Activated T-cell treated with anti-CD3 and anti-CD28 coated beads, Interleukin-2, amount 50 U/mL, for 4 hours (primary cell): Measurements from ENCODE around the gene OSTN. TPM values are rescaled to one million over a fixed set of nuclear protein-coding genes. Genes with fewer than 3 reads are reported as not detected.
"Not testable (repeated sequence)": the region's sequence is repeated elsewhere in the genome, so short reads cannot be mapped to it uniquely, and the experiment has no call there.

Experiments
- ATAC-seq, 2 donors: fragments of 200-7000 bp; cut with Tn5 transposase; one replicate each; pipeline ENCODE4 v1.10.0; 2021
- DNase-seq: peaks from one replicate; pipeline ENCODE4 v3.0.0-alpha.2; 2020
- H3K27me3 Mint-ChIP-seq: one replicate; pipeline ENCODE4 v1.8.0; 2021; ENCODE audit warnings: low read depth, mixed read lengths
- H3K36me3 Mint-ChIP-seq: one replicate; pipeline ENCODE4 v1.8.0; 2022; ENCODE audit warnings: mixed read lengths; ENCODE audit not compliant: insufficient read depth
- H3K4me1 Mint-ChIP-seq: one replicate; pipeline ENCODE4 v1.8.0; 2021; ENCODE audit warnings: low read depth, mixed read lengths
- H3K4me3 Mint-ChIP-seq: one replicate; pipeline ENCODE4 v1.8.0; 2021; ENCODE audit warnings: mild to moderate bottlenecking, moderate library complexity, mixed read lengths
- H3K9me3 Mint-ChIP-seq: one replicate; pipeline ENCODE4 v1.8.0; 2021; ENCODE audit warnings: mixed read lengths
- total RNA-seq, 3 donors: library from RNA; stranded (reverse); gene quantifications; one replicate each; pipeline ENCODE4 v1.2.1, GENCODE V29; 2021

Gene OSTN
- total RNA-seq, 3 donors from 2014 or later, result not detected

DNA sequence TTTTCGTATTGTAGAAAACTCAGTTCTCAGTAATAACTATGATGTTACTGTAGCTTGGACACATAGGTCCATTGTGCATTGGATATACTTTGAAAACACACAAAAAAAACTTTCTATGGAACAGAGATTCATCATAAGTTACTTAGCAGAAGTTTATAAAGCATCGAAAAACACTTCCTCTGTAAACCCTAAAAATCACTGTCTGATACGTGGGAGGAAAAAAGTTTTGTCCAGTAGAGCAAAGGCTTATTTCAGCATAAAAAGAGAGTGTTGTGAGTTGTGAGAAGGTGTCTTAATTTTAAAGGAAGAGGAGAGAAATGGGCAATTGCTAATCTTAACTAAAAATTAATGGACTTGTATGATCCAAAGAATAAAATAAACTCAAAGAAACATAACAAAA lies 64.8 kb downstream of the OSTN start:
- no peaks in the 10 kb centered on the region for H3K9me3 Mint-ChIP-seq
- no peak for DNase-seq
- H3K4me1 Mint-ChIP-seq, result no peaks in the 10 kb centered on the region
- ATAC-seq, result no peak
- no peaks in the 10 kb centered on the region for H3K27me3 Mint-ChIP-seq
- no peak overlapping the region for H3K4me3 Mint-ChIP-seq
- no peaks in the 10 kb centered on the region for H3K36me3 Mint-ChIP-seq

- Mint-ChIP-seq H3K9me3 (peaks cover 7% of the 10 kb centered on the region), H3K4me1 (no peaks in the 10 kb centered on the region), H3K27me3 (no peaks in the 10 kb centered on the region), H3K4me3 (no peak overlapping the region), H3K36me3 (no peaks in the 10 kb centered on the region)
- ATAC-seq, result no peak
- no peak for DNase-seq
Observed at GRCh38 chr3:191268737-191269136, 69.7 kb downstream of the OSTN start.

GRCh38 chr3:191269289-191270085 lies 70.4 kb downstream of the OSTN start:
- Mint-ChIP-seq H3K4me3 (no peak overlapping the region), H3K27me3 (no peaks in the 10 kb centered on the region), H3K4me1 (no peaks in the 10 kb centered on the region), H3K36me3 (no peaks in the 10 kb centered on the region), H3K9me3 (peaks cover 7% of the 10 kb centered on the region)
- DNase-seq (no peak), ATAC-seq (no peak)

GRCh38 chr3:191275244-191275643 lies 76.2 kb downstream of the OSTN start:
- H3K36me3 Mint-ChIP-seq, result not testable (repeated sequence)

DNA sequence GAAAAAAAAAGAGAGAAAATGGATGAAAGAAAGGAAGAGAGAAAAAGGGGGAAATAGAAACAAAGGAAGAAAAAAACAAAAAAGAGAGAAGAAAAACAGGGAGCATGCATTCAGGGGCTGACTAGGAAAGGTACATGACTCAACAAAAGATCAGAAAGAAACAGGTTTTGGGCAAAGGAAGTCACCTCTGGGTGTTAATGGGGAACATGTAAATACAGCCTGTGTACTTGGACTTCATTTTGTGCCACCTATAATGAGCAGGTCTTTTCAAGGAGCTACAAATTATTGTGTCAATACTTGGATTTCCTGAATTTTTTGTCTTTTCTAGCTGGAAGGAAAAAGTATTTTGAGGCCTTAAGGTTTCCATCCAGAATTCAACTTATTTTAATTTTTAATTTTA lies 76.7 kb downstream of the OSTN start:
- H3K9me3 Mint-ChIP-seq, result peaks cover 7% of the 10 kb centered on the region
- DNase-seq (no peak), ATAC-seq (no peak)
- no peaks in the 10 kb centered on the region for H3K36me3 Mint-ChIP-seq
- H3K4me3 Mint-ChIP-seq, result no peak overlapping the region
- H3K4me1 Mint-ChIP-seq, result no peaks in the 10 kb centered on the region
- H3K27me3 Mint-ChIP-seq, result no peaks in the 10 kb centered on the region

More at GRCh38 chr3:191275244-191275643, 76.2 kb downstream of the OSTN start:
- H3K27me3 Mint-ChIP-seq, H3K4me3 Mint-ChIP-seq, H3K4me1 Mint-ChIP-seq, ATAC-seq, H3K9me3 Mint-ChIP-seq, DNase-seq: not testable (repeated sequence)

DNA sequence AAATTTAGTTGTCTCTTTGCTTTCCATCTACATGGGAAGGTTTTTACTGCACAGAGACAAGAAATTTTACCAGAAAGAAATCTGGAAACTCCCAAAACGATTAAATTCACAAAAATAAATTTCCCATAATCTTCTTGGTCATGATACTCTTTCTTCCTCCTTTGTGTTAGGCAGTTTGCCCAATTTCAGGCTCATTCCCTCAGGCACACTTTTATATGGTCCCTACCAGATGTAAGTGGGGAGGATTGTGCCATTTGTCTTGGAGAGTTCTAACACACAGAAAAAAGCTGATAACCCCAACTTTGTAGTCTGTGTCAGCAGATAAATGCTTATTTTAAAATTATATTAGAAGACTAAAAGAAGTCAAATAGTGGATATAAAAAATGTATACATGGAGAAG lies 81.1 kb downstream of the OSTN start:
- ATAC-seq (no peak), DNase-seq (no peak)
- Mint-ChIP-seq H3K4me3 (no peak overlapping the region), H3K9me3 (no peaks in the 10 kb centered on the region), H3K27me3 (no peaks in the 10 kb centered on the region), H3K4me1 (no peaks in the 10 kb centered on the region), H3K36me3 (no peaks in the 10 kb centered on the region)

- Mint-ChIP-seq H3K4me1 (no peaks in the 10 kb centered on the region), H3K27me3 (no peaks in the 10 kb centered on the region), H3K4me3 (no peak overlapping the region), H3K9me3 (no peaks in the 10 kb centered on the region), H3K36me3 (no peaks in the 10 kb centered on the region)
- no peak for ATAC-seq
- no peak for DNase-seq
Observed at GRCh38 chr3:191280882-191281281, 81.8 kb downstream of the OSTN start.

DNA sequence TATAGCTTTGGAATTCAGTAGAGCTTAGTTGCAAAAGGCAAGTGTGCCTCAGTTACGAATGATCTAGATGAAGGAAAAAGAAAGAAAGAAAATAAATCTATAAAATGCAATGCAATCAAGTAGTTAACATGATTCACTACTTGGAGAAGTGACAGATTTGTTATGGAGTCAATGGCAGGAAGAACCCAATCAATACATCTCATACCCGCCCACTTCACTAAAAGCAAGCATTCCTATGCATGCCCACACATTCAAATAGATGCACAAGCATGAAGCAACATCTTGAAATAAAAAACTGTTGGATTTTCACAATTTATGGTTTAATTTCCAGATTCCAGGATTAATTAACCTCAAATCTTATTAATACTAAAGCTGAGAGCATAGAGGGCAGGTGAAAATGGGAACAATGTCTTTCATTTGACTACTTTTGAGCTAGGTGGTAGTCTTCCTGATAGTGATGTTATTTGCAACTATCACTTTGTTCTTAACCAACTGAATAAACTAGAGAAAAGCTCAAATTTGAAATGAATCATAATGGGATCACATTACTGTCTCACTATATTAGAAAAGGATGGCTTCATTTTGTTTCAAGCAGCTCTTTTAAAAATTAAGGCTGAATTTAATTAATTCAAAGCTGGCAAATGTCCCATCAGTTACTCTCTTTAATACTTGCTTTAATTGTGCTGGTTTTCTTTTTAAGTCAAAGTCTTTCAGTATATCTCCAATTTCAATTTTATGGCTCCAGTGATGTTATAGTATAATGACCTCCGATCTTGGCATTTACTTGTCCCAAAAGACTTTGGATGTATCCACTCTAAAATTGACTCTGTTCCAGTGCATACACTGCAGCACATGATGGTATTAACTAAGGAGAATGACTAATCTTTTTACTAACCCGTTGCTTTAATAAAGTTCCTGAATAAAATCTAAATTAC lies 83.5 kb downstream of the OSTN start:
- Mint-ChIP-seq H3K4me1 (no peaks in the 10 kb centered on the region), H3K36me3 (no peaks in the 10 kb centered on the region), H3K4me3 (no peak overlapping the region), H3K9me3 (peaks cover 1% of the 10 kb centered on the region), H3K27me3 (no peaks in the 10 kb centered on the region)
- ATAC-seq, result no peak
- DNase-seq, result no peak

DNA sequence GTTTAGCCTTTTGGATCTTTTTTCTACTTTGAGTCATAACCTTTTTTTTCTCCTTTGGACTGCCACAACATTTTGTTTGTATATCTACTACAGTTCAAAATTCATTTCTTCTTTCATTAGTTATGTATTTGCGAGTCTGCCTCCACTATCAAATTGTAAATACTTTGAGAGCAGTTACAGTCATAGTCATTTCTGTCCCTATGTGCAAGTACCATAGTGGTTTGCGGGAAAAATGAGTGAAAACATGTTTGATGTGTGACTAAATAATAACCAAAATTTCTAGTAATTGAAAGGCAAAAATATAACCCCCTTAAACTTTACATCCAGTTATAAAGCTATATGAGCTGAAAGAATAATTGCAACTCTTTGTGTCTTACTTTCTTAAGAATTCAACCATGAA lies 84.4 kb downstream of the OSTN start:
- peaks cover 4% of the 10 kb centered on the region for H3K9me3 Mint-ChIP-seq
- DNase-seq, result no peak
- H3K4me1 Mint-ChIP-seq, result no peaks in the 10 kb centered on the region
- ATAC-seq, result no peak
- H3K36me3 Mint-ChIP-seq, result no peaks in the 10 kb centered on the region
- no peaks in the 10 kb centered on the region for H3K27me3 Mint-ChIP-seq
- H3K4me3 Mint-ChIP-seq, result no peak overlapping the region

DNA sequence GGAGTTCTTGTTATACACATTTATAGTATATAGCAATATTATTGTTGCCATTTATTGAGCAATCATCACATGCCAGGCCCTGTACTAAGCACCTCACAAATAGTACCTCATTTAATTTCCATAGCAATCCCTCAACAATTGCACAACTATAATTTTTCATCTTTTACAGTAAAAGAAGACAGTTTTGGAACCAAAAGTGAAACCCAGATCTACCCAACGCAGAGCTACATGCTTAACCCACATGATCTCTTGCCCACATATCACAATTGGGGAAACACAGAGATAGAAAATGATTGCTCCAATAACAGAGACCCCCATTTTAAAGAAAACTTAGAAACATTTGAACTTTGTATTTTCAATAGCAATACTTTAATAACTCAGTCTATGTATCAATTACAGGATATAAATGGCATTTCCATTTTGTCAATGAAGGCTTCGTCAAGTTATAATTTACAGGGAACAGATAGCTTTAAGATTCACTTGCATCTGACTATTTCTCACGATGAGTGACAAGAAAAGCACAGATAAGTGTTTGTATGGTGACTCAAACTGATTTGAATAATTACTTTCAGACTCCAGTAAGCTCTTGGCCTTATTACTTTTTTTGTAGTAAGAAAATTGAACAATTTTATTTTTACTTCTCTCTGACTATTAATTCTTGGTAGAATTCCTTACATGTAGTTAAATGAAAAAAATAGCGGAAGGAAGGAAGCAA lies 91.4 kb downstream of the OSTN start:
- Mint-ChIP-seq H3K4me3 (peak overlapping the region; percentile 52), H3K36me3 (no peaks in the 10 kb centered on the region), H3K9me3 (peaks cover 4% of the 10 kb centered on the region), H3K4me1 (peaks cover 8% of the 10 kb centered on the region), H3K27me3 (no peaks in the 10 kb centered on the region)
- DNase-seq (no peak), ATAC-seq (no peak)

- no peaks in the 10 kb centered on the region for H3K36me3 Mint-ChIP-seq
- no peak for DNase-seq
- H3K27me3 Mint-ChIP-seq, result no peaks in the 10 kb centered on the region
- peaks cover 8% of the 10 kb centered on the region for H3K4me1 Mint-ChIP-seq
- peaks cover 3% of the 10 kb centered on the region for H3K9me3 Mint-ChIP-seq
- ATAC-seq, result no peak
- no peak overlapping the region for H3K4me3 Mint-ChIP-seq
Observed at GRCh38 chr3:191292243-191293015, 93.4 kb downstream of the OSTN start.

DNA sequence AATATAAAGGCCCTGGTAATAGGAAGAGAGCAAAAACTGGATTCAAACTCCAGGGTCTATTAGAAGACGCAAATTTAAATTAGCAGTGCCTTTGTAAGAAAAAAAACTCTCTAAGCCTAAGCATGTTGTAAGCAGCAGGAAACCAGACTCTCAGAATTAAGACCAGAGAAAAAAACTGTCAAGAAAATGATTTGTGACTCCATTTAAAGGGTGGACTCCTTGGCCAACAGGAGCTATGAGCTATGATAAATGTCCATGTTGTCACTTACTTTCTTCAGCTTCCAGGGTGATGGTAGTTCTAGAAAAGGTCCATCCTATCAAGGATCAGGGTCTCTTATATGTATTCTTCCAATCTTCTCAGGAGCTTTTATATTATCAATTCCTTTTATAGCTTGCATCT lies 95.2 kb downstream of the OSTN start:
- no peak for ATAC-seq
- H3K27me3 Mint-ChIP-seq, result no peaks in the 10 kb centered on the region

GRCh38 chr3:191296041-191296541 lies 97.0 kb downstream of the OSTN start:
- Mint-ChIP-seq H3K27me3 (no peaks in the 10 kb centered on the region), H3K36me3 (no peaks in the 10 kb centered on the region), H3K4me1 (peaks cover 1% of the 10 kb centered on the region), H3K9me3 (no peaks in the 10 kb centered on the region), H3K4me3 (no peak overlapping the region)
- DNase-seq (no peak), ATAC-seq (no peak)

More for the DNA sequence above, 95.2 kb downstream of the OSTN start:
- DNase-seq, result no peak
- no peaks in the 10 kb centered on the region for H3K9me3 Mint-ChIP-seq
- H3K4me1 Mint-ChIP-seq, result peaks cover 8% of the 10 kb centered on the region
- H3K4me3 Mint-ChIP-seq, result no peak overlapping the region
- no peaks in the 10 kb centered on the region for H3K36me3 Mint-ChIP-seq
